Measurements from ENCODE around the gene DOCK1. TPM values are rescaled to one million over a fixed set of nuclear protein-coding genes. Genes with fewer than 3 reads are reported as not detected.

DOCK1 gene
- total RNA-seq, 2 donors from 2014 or later: 64.0 to 65.8 TPM

GRCh38 chr10:127370601-127371000 lies 465.4 kb downstream of the DOCK1 start:
- no peak for DNase-seq
- intact Hi-C loops (cut with DNase I, micrococcal nuclease): no loop called here
- ATAC-seq: no peak

- intact Hi-C loops (cut with DNase I, micrococcal nuclease): no loop called here
- no peak for ATAC-seq
Measured at GRCh38 chr10:127372361-127372760, 467.1 kb downstream of the DOCK1 start.

GRCh38 chr10:127374074-127374680 lies 468.9 kb downstream of the DOCK1 start:
- ATAC-seq (no peak), DNase-seq (no peak)
- intact Hi-C loops (cut with DNase I, micrococcal nuclease): no loop called here

More at GRCh38 chr10:127372361-127372760, 467.1 kb downstream of the DOCK1 start:
- no peak for DNase-seq

GRCh38 chr10:127374901-127375300 lies 469.7 kb downstream of the DOCK1 start:
- DNase-seq (no peak), ATAC-seq (no peak)
- intact Hi-C loops (cut with DNase I, micrococcal nuclease): no loop called here

- intact Hi-C loops (cut with DNase I, micrococcal nuclease): no loop called here
- DNase-seq: no peak
- ATAC-seq: no peak
Measured at GRCh38 chr10:127375461-127375860, 470.2 kb downstream of the DOCK1 start.

GRCh38 chr10:127376071-127376470 lies 470.8 kb downstream of the DOCK1 start:
- no peak for ATAC-seq

GRCh38 chr10:127378628-127379027 lies 473.4 kb downstream of the DOCK1 start:
- ATAC-seq: no peak
- DNase-seq: no peak
- intact Hi-C loops (cut with DNase I, micrococcal nuclease): no loop called here

More at GRCh38 chr10:127376071-127376470, 470.8 kb downstream of the DOCK1 start:
- no peak for DNase-seq
- intact Hi-C loops (cut with DNase I, micrococcal nuclease): no loop called here

- no peak for ATAC-seq
- intact Hi-C loops (cut with DNase I, micrococcal nuclease): no loop called here
- no peak for DNase-seq
Measured at GRCh38 chr10:127384532-127384931, 479.3 kb downstream of the DOCK1 start.

- ATAC-seq (no peak), DNase-seq (no peak)
- intact Hi-C loops (cut with DNase I, micrococcal nuclease): no loop called here
Measured at GRCh38 chr10:127385066-127385465, 479.8 kb downstream of the DOCK1 start.

GRCh38 chr10:127386606-127387327 lies 481.5 kb downstream of the DOCK1 start:
- intact Hi-C loops (cut with DNase I, micrococcal nuclease): no loop called here
- ATAC-seq: no peak
- no peak for DNase-seq

GRCh38 chr10:127391875-127392274 lies 486.6 kb downstream of the DOCK1 start:
- DNase-seq (no peak), ATAC-seq (no peak)
- intact Hi-C loops (cut with DNase I, micrococcal nuclease): no loop called here

GRCh38 chr10:127392351-127393235 lies 487.4 kb downstream of the DOCK1 start:
- DNase-seq: no peak
- intact Hi-C loops (cut with DNase I, micrococcal nuclease): no loop called here
- ATAC-seq: no peak

GRCh38 chr10:127398140-127398970 lies 493.1 kb downstream of the DOCK1 start:
- DNase-seq: no peak
- no peak for ATAC-seq
- intact Hi-C loops (cut with DNase I, micrococcal nuclease): no loop called here

GRCh38 chr10:127398971-127399365 lies 493.7 kb downstream of the DOCK1 start:
- ATAC-seq (no peak), DNase-seq (no peak)
- intact Hi-C loops (cut with DNase I, micrococcal nuclease): no loop called here

GRCh38 chr10:127399668-127400067 lies 494.4 kb downstream of the DOCK1 start:
- ATAC-seq: no peak
- DNase-seq: no peak
- intact Hi-C loops (cut with DNase I, micrococcal nuclease): no loop called here

GRCh38 chr10:127400216-127400615 lies 495.0 kb downstream of the DOCK1 start:
- no peak for ATAC-seq
- DNase-seq: no peak
- intact Hi-C loops (cut with DNase I, micrococcal nuclease): no loop called here

GRCh38 chr10:127402596-127403409 lies 497.6 kb downstream of the DOCK1 start:
- DNase-seq (no peak), ATAC-seq (no peak)
- intact Hi-C loops (cut with DNase I, micrococcal nuclease): no loop called here

- intact Hi-C loops (cut with DNase I, micrococcal nuclease): no loop called here
- ATAC-seq: no peak
- DNase-seq: no peak
Measured at GRCh38 chr10:127405221-127405620, 500.0 kb downstream of the DOCK1 start.
